ENCODE results near the gene VPS37B. TPM values are rescaled to one million over a fixed set of nuclear protein-coding genes. Genes with fewer than 3 reads are reported as not detected.
A peak's percentile ranks its signal among the peaks of the same experiment; 100 is the strongest.

VPS37B gene
- total RNA-seq, 4 donors from 2014 or later, result 3.3 to 21.6 (median 20.2) TPM

DNA sequence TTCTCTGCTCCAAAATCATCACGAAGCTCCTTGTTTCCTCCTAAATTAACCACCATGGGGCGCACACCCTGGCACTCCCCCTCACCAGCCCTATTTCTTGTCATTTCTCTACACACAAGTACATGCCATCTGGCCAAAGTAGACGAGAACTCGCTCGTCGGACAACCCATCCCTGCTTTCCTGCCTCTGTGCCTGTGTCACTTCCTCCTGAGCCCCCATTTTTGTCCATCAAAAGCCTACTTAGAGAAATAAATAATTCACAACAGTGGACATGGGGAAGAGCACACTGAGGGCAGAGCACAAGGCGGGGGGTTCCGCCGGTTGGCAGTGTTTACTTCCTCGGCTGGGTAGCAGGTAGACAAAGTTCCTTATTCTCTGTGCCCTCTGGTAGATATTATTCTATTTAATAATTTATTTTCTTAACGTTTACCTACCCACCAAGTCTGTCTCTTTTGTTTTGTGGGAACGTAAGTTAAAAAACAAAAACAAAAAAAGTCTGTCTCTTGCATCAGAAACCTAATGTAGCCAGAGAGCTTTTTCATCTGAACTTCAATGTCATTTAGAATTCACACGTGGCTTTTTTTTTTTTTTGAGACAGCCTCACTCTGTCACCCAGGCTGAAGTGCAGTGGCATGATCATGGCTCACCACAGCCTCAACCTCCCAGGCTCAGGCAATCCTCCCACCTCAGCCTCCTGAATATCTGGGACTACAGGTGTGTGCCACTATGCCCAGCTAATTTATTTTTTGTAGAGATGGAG, 6.0 kb downstream of the VPS37B start:
- Histone ChIP-seq H3K4me3 (no peak overlapping the region), H3K36me3 (no peaks in the 10 kb centered on the region), H3K27ac (no peak overlapping the region), H3K9me3 (no peaks in the 10 kb centered on the region), H3K27me3 (no peaks in the 10 kb centered on the region), H3K4me1 (peaks cover 0 to 24% of the 10 kb centered on the region in 2 donors)
- TF ChIP-seq, protein P1, sequence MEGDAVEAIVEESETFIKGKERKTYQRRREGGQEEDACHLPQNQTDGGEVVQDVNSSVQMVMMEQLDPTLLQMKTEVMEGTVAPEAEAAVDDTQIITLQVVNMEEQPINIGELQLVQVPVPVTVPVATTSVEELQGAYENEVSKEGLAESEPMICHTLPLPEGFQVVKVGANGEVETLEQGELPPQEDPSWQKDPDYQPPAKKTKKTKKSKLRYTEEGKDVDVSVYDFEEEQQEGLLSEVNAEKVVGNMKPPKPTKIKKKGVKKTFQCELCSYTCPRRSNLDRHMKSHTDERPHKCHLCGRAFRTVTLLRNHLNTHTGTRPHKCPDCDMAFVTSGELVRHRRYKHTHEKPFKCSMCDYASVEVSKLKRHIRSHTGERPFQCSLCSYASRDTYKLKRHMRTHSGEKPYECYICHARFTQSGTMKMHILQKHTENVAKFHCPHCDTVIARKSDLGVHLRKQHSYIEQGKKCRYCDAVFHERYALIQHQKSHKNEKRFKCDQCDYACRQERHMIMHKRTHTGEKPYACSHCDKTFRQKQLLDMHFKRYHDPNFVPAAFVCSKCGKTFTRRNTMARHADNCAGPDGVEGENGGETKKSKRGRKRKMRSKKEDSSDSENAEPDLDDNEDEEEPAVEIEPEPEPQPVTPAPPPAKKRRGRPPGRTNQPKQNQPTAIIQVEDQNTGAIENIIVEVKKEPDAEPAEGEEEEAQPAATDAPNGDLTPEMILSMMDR (IDR thresholded peaks at IDR 0.05), result no peak
- no peak for TF ChIP-seq POLR2A (IDR thresholded peaks at IDR 0.05)
- no peak for DNase-seq
- intact Hi-C loops (cut with DNase I; ENCODE audit: low total_unique reads), result no loop called here

DNA sequence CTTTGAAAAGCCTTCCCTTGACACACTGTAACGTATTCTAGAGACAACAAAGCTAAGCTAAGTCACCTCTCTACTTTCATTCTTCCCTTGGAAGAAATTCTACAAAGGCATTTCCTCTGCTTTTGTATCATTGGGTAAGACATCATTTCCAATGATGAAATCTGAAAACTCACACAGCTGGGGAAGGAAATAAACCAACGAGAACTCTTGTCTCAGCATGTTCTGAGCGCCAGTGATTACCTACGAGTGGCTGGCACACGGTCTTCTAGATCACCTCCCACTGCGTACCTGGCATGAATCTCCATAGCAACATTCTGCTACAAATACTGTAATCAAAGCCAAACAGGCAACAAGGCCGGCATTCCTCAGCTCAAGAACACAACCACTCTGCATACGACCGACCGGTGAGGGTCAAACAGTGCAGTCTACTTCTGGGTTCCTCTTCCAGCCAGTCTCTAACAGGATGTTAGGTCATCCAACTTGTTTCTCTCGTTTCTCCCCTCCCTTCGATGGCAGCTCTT, 7.6 kb downstream of the VPS37B start:
- peak overlapping the region; percentile 13 to 76 for H3K27ac ChIP-seq
- no peak overlapping the region for H3K4me3 ChIP-seq
- DNase-seq, result no peak
- H3K4me1 ChIP-seq, result peaks cover 0 to 17% of the 10 kb centered on the region in 2 donors
- peak; percentile 6 to 32 for TF ChIP-seq POLR2A (IDR thresholded peaks at IDR 0.05)
- TF ChIP-seq, protein P1 (IDR thresholded peaks at IDR 0.05), result no peak
- H3K27me3 ChIP-seq, result no peaks in the 10 kb centered on the region
- H3K36me3 ChIP-seq, result no peaks in the 10 kb centered on the region
- no peaks in the 10 kb centered on the region for H3K9me3 ChIP-seq
- intact Hi-C loops (cut with DNase I; ENCODE audit: low total_unique reads), result no loop called here

DNA sequence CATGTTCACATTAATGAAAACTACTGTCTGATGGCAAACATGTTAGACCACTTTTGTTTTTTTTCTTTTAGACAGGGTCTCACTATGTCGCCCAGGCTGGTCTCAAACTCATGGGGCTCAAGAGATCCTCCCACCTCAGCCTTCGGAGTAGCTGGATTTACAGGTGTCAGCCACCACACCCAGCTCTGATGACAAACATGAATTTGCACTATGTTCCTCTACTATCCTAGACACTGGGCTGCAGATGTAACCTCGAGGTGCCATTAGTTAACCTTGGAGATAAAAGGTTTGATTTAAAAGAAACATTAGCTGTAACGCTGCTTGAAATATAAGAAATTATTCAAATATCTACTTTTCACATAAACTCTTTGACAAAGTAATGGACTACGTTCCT, 8.1 kb downstream of the VPS37B start:
- no peak overlapping the region for H3K4me3 ChIP-seq
- H3K4me1 ChIP-seq, result peaks cover 0 to 17% of the 10 kb centered on the region in 2 donors
- no peaks in the 10 kb centered on the region for H3K9me3 ChIP-seq
- DNase-seq, result no peak
- TF ChIP-seq, protein P1 (IDR thresholded peaks at IDR 0.05), result no peak
- no peak for TF ChIP-seq POLR2A (IDR thresholded peaks at IDR 0.05)
- intact Hi-C loops (cut with DNase I; ENCODE audit: low total_unique reads), result no loop called here
- H3K27ac ChIP-seq, result peak overlapping the region; percentile 1 to 76
- no peaks in the 10 kb centered on the region for H3K36me3 ChIP-seq
- H3K27me3 ChIP-seq, result no peaks in the 10 kb centered on the region

DNA sequence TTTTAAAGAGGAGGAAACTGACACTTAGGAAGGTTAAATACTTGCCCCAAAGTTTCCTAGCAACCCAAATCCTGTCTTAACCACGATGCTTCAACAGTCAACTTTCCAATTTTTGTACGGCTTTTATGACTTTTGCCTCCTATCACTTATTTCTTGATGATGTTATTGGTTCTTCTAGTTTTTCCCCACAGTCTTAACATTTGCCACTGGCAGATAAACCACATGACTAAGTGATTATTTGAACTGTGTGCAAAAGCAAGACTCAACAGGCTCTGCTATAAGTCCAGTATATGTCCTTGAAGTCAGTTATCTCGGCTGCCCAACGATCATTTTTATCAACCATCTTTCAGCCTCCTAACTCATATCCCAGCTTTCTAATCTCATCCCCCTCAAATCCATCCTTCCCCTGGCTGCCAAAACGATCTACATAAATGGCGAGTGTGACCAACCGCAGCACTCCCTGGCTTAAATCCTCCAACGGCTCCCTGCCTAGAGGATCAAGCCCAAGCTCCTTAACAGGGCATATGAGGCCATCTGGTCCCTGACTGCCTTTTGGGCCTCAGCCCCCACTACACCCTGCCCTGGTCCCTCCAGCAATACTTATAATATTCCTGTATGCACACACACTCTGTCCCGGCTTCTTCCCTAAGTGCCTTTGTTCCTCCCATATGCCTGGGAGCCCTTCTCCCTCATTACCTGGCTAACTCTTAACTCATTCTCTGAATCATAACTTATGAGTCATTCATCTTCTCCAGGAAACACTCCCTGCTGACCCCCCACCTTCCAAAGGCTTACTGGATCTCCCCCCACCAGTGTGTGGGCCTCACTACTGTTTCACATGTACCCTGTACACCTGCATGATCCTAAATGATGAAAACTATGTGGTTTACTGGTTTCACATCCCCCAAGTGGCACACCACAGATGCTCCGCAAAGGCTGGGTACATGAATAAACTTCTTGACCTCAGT, 8.8 kb downstream of the VPS37B start:
- intact Hi-C loops (cut with DNase I; ENCODE audit: low total_unique reads), result no loop called here
- H3K36me3 ChIP-seq, result no peaks in the 10 kb centered on the region
- TF ChIP-seq, protein P1 (IDR thresholded peaks at IDR 0.05), result no peak
- TF ChIP-seq POLR2A (IDR thresholded peaks at IDR 0.05), result no peak

More for the DNA sequence above, 8.8 kb downstream of the VPS37B start:
- H3K27ac ChIP-seq, result peak overlapping the region in 1 of 2 donors; percentile 1
- H3K4me3 ChIP-seq, result no peak overlapping the region
- no peaks in the 10 kb centered on the region for H3K9me3 ChIP-seq
- no peak for DNase-seq
- no peaks in the 10 kb centered on the region for H3K27me3 ChIP-seq
- peaks cover 0 to 17% of the 10 kb centered on the region in 2 donors for H3K4me1 ChIP-seq

Data from uterus (tissue), 4 donors.